CD8-positive, alpha-beta memory T cell (primary cell): ENCODE measurements around the gene CLDN14. TPM values are rescaled to one million over a fixed set of nuclear protein-coding genes. Genes with fewer than 3 reads are reported as not detected.
A peak's percentile ranks its signal among the peaks of the same experiment; 100 is the strongest.

Experiments used
- CTCF ChIA-PET: fragments of 350-600 bp; sonication (Branson Sonifier 250); formaldehyde crosslinking; loops from one replicate; lab custom pipeline; 2021; ENCODE audit warnings: antibody characterized with exemption; lab: Charles Lee
- POLR2A ChIA-PET: fragments of 350-600 bp; sonication (Branson Sonifier 250); formaldehyde crosslinking; loops from one replicate; lab custom pipeline; 2021; ENCODE audit warnings: antibody characterized with exemption; lab: Charles Lee
- DNase-seq, 5 donors: peaks; one replicate each; pipeline versions ENCODE4 v3.0.0 to v3.0.0-alpha.2; 2020 to 2022; ENCODE audit warnings: mixed read lengths in 1 of 5
- H3K27ac ChIP-seq: one replicate; pipeline ENCODE4 v1.7.0; 2013; ENCODE audit warnings: low read depth, mild to moderate bottlenecking, low read length, moderate library complexity
- H3K27me3 ChIP-seq: 2 replicates; pipeline ENCODE4 v1.7.0; 2013; ENCODE audit warnings: low read length, mild to moderate bottlenecking; ENCODE audit not compliant: insufficient read depth, poor library complexity, severe bottlenecking
- H3K36me3 ChIP-seq: 2 replicates; pipeline ENCODE4 v1.7.0; 2013; ENCODE audit warnings: mild to moderate bottlenecking, low read length, moderate library complexity; ENCODE audit not compliant: insufficient read depth
- H3K4me1 ChIP-seq: 2 replicates; pipeline ENCODE4 v1.7.0; 2013; ENCODE audit warnings: mild to moderate bottlenecking, low read length, moderate library complexity; ENCODE audit not compliant: insufficient read depth
- H3K4me3 ChIP-seq: 2 replicates; pipeline ENCODE4 v1.7.0; 2013; ENCODE audit warnings: mild to moderate bottlenecking, low read length
- H3K9me3 ChIP-seq: 2 replicates; pipeline ENCODE4 v1.7.0; 2013; ENCODE audit warnings: mild to moderate bottlenecking, low read length
- H3K27ac Mint-ChIP-seq, 8 donors: one replicate each; pipeline ENCODE4 v1.8.0; 2020 to 2021; ENCODE audit warnings: mixed read lengths in 8 of 8, mild to moderate bottlenecking in 6 of 8, inconsistent platforms in 3 of 8, moderate library complexity in 3 of 8
- H3K27me3 Mint-ChIP-seq, 2 donors: one replicate each; pipeline ENCODE4 v1.8.0; 2020 to 2021; ENCODE audit warnings: mixed read lengths in 2 of 2, mild to moderate bottlenecking in 1 of 2, moderate library complexity in 1 of 2
- H3K36me3 Mint-ChIP-seq, 3 donors: one replicate each; pipeline ENCODE4 v1.8.0; 2020 to 2021; ENCODE audit warnings: mixed read lengths in 3 of 3, inconsistent platforms in 1 of 3, mild to moderate bottlenecking in 1 of 3
- H3K4me1 Mint-ChIP-seq, 3 donors: one replicate each; pipeline ENCODE4 v1.8.0; 2020 to 2021; ENCODE audit warnings: mixed read lengths in 3 of 3, inconsistent platforms in 1 of 3, mild to moderate bottlenecking in 1 of 3
- H3K4me3 Mint-ChIP-seq, 7 donors: one replicate each; pipeline ENCODE4 v1.8.0; 2020 to 2021; ENCODE audit warnings: mixed read lengths in 7 of 7, mild to moderate bottlenecking in 6 of 7, moderate library complexity in 4 of 7, inconsistent platforms in 2 of 7
- H3K9me3 Mint-ChIP-seq, 5 donors: one replicate each; pipeline ENCODE4 v1.8.0; 2020 to 2022; ENCODE audit warnings: mixed read lengths in 5 of 5, mild to moderate bottlenecking in 3 of 5, moderate library complexity in 2 of 5, inconsistent platforms in 1 of 5
- polyA plus RNA-seq: library from polyadenylated mRNA; unstranded; fragments of 300-500 nt; fragmentation: Illumina TruSeq; gene quantifications from one replicate; pipeline ENCODE4 v1.2.3, GENCODE V29; 2021
- total RNA-seq, 2 experiments: library from RNA; stranded (reverse); gene quantifications; one replicate each; pipeline ENCODE4 v1.2.3, GENCODE V29; 2021

CLDN14 gene
- total and polyA plus RNA-seq, 3 experiments from 2014 or later = not detected

GRCh38 chr21:36454093-36454531, 25.8 kb downstream of the CLDN14 start:
- Histone ChIP-seq H3K27ac (no peak overlapping the region), H3K36me3 (no peaks in the 10 kb centered on the region), H3K9me3 (no peaks in the 10 kb centered on the region), H3K27me3 (peaks cover 5% of the 10 kb centered on the region), H3K4me1 (no peaks in the 10 kb centered on the region), H3K4me3 (no peak overlapping the region)
- H3K27ac Mint-ChIP-seq = no peak overlapping the region
- ChIA-PET CTCF (no interaction called here), POLR2A (no interaction called here)
- no peaks in the 10 kb centered on the region for H3K9me3 Mint-ChIP-seq
- H3K4me3 Mint-ChIP-seq = no peak overlapping the region
- H3K36me3 Mint-ChIP-seq = no peaks in the 10 kb centered on the region
- H3K27me3 Mint-ChIP-seq = peaks cover 9 to 21% of the 10 kb centered on the region in 2 donors
- H3K4me1 Mint-ChIP-seq = no peaks in the 10 kb centered on the region
- no peak for DNase-seq

- Histone ChIP-seq H3K27ac (no peak overlapping the region), H3K9me3 (no peaks in the 10 kb centered on the region), H3K4me1 (no peaks in the 10 kb centered on the region), H3K36me3 (no peaks in the 10 kb centered on the region), H3K4me3 (no peak overlapping the region), H3K27me3 (peaks cover 5% of the 10 kb centered on the region)
- ChIA-PET POLR2A (no interaction called here), CTCF (no interaction called here)
- H3K27ac Mint-ChIP-seq = no peak overlapping the region
- no peaks in the 10 kb centered on the region for H3K9me3 Mint-ChIP-seq
- H3K36me3 Mint-ChIP-seq = no peaks in the 10 kb centered on the region
- no peak overlapping the region for H3K4me3 Mint-ChIP-seq
- no peaks in the 10 kb centered on the region for H3K4me1 Mint-ChIP-seq
- no peak for DNase-seq
- H3K27me3 Mint-ChIP-seq = peaks cover 11 to 25% of the 10 kb centered on the region in 2 donors
Observed at GRCh38 chr21:36452281-36452825, 27.6 kb downstream of the CLDN14 start.

GRCh38 chr21:36451506-36451905, 28.4 kb downstream of the CLDN14 start:
- Histone ChIP-seq H3K27ac (no peak overlapping the region), H3K27me3 (no peaks in the 10 kb centered on the region), H3K4me3 (no peak overlapping the region), H3K36me3 (no peaks in the 10 kb centered on the region), H3K4me1 (no peaks in the 10 kb centered on the region), H3K9me3 (no peaks in the 10 kb centered on the region)
- CTCF ChIA-PET = no interaction called here
- Mint-ChIP-seq H3K27me3 (peaks cover 11 to 18% of the 10 kb centered on the region in 2 donors), H3K4me3 (no peak overlapping the region), H3K27ac (no peak overlapping the region), H3K36me3 (no peaks in the 10 kb centered on the region), H3K4me1 (no peaks in the 10 kb centered on the region), H3K9me3 (no peaks in the 10 kb centered on the region)
- POLR2A ChIA-PET = no interaction called here
- DNase-seq = no peak

GRCh38 chr21:36450511-36450910, 29.4 kb downstream of the CLDN14 start:
- no peaks in the 10 kb centered on the region for H3K36me3 ChIP-seq
- Mint-ChIP-seq H3K9me3 (no peaks in the 10 kb centered on the region), H3K27me3 (peaks cover 11 to 14% of the 10 kb centered on the region in 2 donors), H3K27ac (peak overlapping the region in 1 of 8 donors; percentile 82), H3K36me3 (no peaks in the 10 kb centered on the region), H3K4me3 (no peak overlapping the region), H3K4me1 (no peaks in the 10 kb centered on the region)
- no peaks in the 10 kb centered on the region for H3K27me3 ChIP-seq
- ChIA-PET POLR2A (no interaction called here), CTCF (no interaction called here)
- no peaks in the 10 kb centered on the region for H3K4me1 ChIP-seq
- H3K4me3 ChIP-seq = no peak overlapping the region
- no peak for DNase-seq
- H3K27ac ChIP-seq = no peak overlapping the region
- H3K9me3 ChIP-seq = no peaks in the 10 kb centered on the region

- DNase-seq = no peak
- Mint-ChIP-seq H3K27ac (peak overlapping the region in 1 of 8 donors; percentile 6), H3K4me3 (no peak overlapping the region), H3K36me3 (peaks cover 0 to 1% (median 0%) of the 10 kb centered on the region in 3 donors), H3K9me3 (no peaks in the 10 kb centered on the region), H3K27me3 (peaks cover 2 to 10% of the 10 kb centered on the region in 2 donors), H3K4me1 (peaks cover 0 to 3% (median 0%) of the 10 kb centered on the region in 3 donors)
- H3K27ac ChIP-seq = no peak overlapping the region
- POLR2A ChIA-PET = no interaction called here
- no peak overlapping the region for H3K4me3 ChIP-seq
- CTCF ChIA-PET = no interaction called here
- no peaks in the 10 kb centered on the region for H3K36me3 ChIP-seq
- no peaks in the 10 kb centered on the region for H3K27me3 ChIP-seq
- no peaks in the 10 kb centered on the region for H3K9me3 ChIP-seq
- no peaks in the 10 kb centered on the region for H3K4me1 ChIP-seq
Observed at GRCh38 chr21:36446301-36446700, 33.6 kb downstream of the CLDN14 start.

GRCh38 chr21:36441715-36442114, 38.2 kb downstream of the CLDN14 start:
- H3K27ac ChIP-seq = no peak overlapping the region
- Mint-ChIP-seq H3K4me3 (no peak overlapping the region), H3K27ac (no peak overlapping the region), H3K27me3 (peaks cover 0 to 11% of the 10 kb centered on the region in 2 donors), H3K9me3 (no peaks in the 10 kb centered on the region), H3K4me1 (peaks cover 0 to 3% (median 0%) of the 10 kb centered on the region in 3 donors), H3K36me3 (peaks cover 0 to 1% (median 0%) of the 10 kb centered on the region in 3 donors)
- no peak for DNase-seq
- no peaks in the 10 kb centered on the region for H3K4me1 ChIP-seq
- H3K4me3 ChIP-seq = no peak overlapping the region
- ChIA-PET POLR2A (no interaction called here), CTCF (no interaction called here)
- H3K36me3 ChIP-seq = no peaks in the 10 kb centered on the region
- no peaks in the 10 kb centered on the region for H3K27me3 ChIP-seq
- H3K9me3 ChIP-seq = no peaks in the 10 kb centered on the region

- CTCF ChIA-PET = no interaction called here
- no peak overlapping the region for H3K27ac Mint-ChIP-seq
- POLR2A ChIA-PET = no interaction called here
Observed at GRCh38 chr21:36437745-36438128, 42.2 kb downstream of the CLDN14 start.

GRCh38 chr21:36436829-36437744, 42.8 kb downstream of the CLDN14 start:
- no peaks in the 10 kb centered on the region for H3K27me3 ChIP-seq
- H3K27ac ChIP-seq = no peak overlapping the region
- H3K4me1 ChIP-seq = no peaks in the 10 kb centered on the region
- H3K4me3 ChIP-seq = no peak overlapping the region
- Mint-ChIP-seq H3K27me3 (peaks cover 11 to 20% of the 10 kb centered on the region in 2 donors), H3K36me3 (no peaks in the 10 kb centered on the region), H3K4me1 (no peaks in the 10 kb centered on the region), H3K27ac (no peak overlapping the region), H3K9me3 (no peaks in the 10 kb centered on the region), H3K4me3 (no peak overlapping the region)
- no peaks in the 10 kb centered on the region for H3K36me3 ChIP-seq
- ChIA-PET POLR2A (no interaction called here), CTCF (interaction anchor here (0.9 kb wide), 1 partner anchor 14 kb away, joined by 3 read pairs; no protein-coding TSS in a partner anchor)
- H3K9me3 ChIP-seq = no peaks in the 10 kb centered on the region
- DNase-seq = no peak

More at GRCh38 chr21:36437745-36438128, 42.2 kb downstream of the CLDN14 start:
- H3K4me1 Mint-ChIP-seq = no peaks in the 10 kb centered on the region
- no peak overlapping the region for H3K4me3 Mint-ChIP-seq
- Histone ChIP-seq H3K4me3 (no peak overlapping the region), H3K27ac (no peak overlapping the region), H3K4me1 (no peaks in the 10 kb centered on the region), H3K27me3 (no peaks in the 10 kb centered on the region), H3K36me3 (no peaks in the 10 kb centered on the region), H3K9me3 (no peaks in the 10 kb centered on the region)
- DNase-seq = no peak
- H3K36me3 Mint-ChIP-seq = no peaks in the 10 kb centered on the region
- no peaks in the 10 kb centered on the region for H3K9me3 Mint-ChIP-seq
- peaks cover 8 to 17% of the 10 kb centered on the region in 2 donors for H3K27me3 Mint-ChIP-seq
